ENCODE results near the gene BCL2. TPM values are rescaled to one million over a fixed set of nuclear protein-coding genes. Genes with fewer than 3 reads are reported as not detected.
"Not testable (repeated sequence)": the region's sequence is repeated elsewhere in the genome, so short reads cannot be mapped to it uniquely, and the experiment has no call there.

The BCL2 gene
- total RNA-seq, 1 donor: 4.2 TPM

GRCh38 chr18:63203497-63203896, 116.1 kb downstream of the BCL2 start:
- TF ChIP-seq CTCF (IDR thresholded peaks at IDR 0.05; ENCODE audit: insufficient read depth, low read length): no peak
- DNase-seq (ENCODE audit: low read depth): no peak
- no peak overlapping the region for H3K4me3 ChIP-seq (ENCODE audit: low read depth, low read length)

- no peak for TF ChIP-seq CTCF (IDR thresholded peaks at IDR 0.05; ENCODE audit: insufficient read depth, low read length)
- no peak overlapping the region for H3K4me3 ChIP-seq (ENCODE audit: low read depth, low read length)
- no peak for DNase-seq (ENCODE audit: low read depth)
Measured at GRCh38 chr18:63202828-63203227, 116.7 kb downstream of the BCL2 start.

- not testable (repeated sequence) for H3K4me3 ChIP-seq (ENCODE audit: low read depth, low read length); DNase-seq (ENCODE audit: low read depth)
Measured at GRCh38 chr18:63201456-63201855, 118.1 kb downstream of the BCL2 start.

GRCh38 chr18:63199743-63200241, 119.8 kb downstream of the BCL2 start:
- no peak for DNase-seq (ENCODE audit: low read depth)
- TF ChIP-seq CTCF (IDR thresholded peaks at IDR 0.05; ENCODE audit: insufficient read depth, low read length): no peak
- no peak overlapping the region for H3K4me3 ChIP-seq (ENCODE audit: low read depth, low read length)

- TF ChIP-seq CTCF (IDR thresholded peaks at IDR 0.05; ENCODE audit: insufficient read depth, low read length): no peak
- no peak for DNase-seq (ENCODE audit: low read depth)
- H3K4me3 ChIP-seq (ENCODE audit: low read depth, low read length): no peak overlapping the region
Measured at GRCh38 chr18:63198868-63199742, 120.5 kb downstream of the BCL2 start.

- no peak for DNase-seq (ENCODE audit: low read depth)
- no peak overlapping the region for H3K4me3 ChIP-seq (ENCODE audit: low read depth, low read length)
- TF ChIP-seq CTCF (IDR thresholded peaks at IDR 0.05; ENCODE audit: insufficient read depth, low read length): no peak
Measured at GRCh38 chr18:63198098-63198760, 121.3 kb downstream of the BCL2 start.

- no peak overlapping the region for H3K4me3 ChIP-seq (ENCODE audit: low read depth, low read length)
- no peak for TF ChIP-seq CTCF (IDR thresholded peaks at IDR 0.05; ENCODE audit: insufficient read depth, low read length)
- no peak for DNase-seq (ENCODE audit: low read depth)
Measured at GRCh38 chr18:63197246-63197869, 122.2 kb downstream of the BCL2 start.
